D721Med (cell line): Measurements from ENCODE around the gene XXYLT1.
"Not testable (repeated sequence)": the region's sequence is repeated elsewhere in the genome, so short reads cannot be mapped to it uniquely, and the experiment has no call there.

Experiments used
- DNase-seq: peaks from one replicate; pipeline ENCODE4 v3.0.0; 2011; ENCODE audit warnings: low spot score; ENCODE audit not compliant: insufficient read length
- FAIRE-seq: peaks from 2 replicates; lab custom pipeline; 2011; peaks lifted over from hg19 to GRCh38; lab: Jason Lieb, UNC
- TF ChIP-seq, protein P1 (sequence below): IDR thresholded peaks from 2 replicates; pipeline ENCODE4 v1.5.1; 2012; ENCODE audit warnings: mild to moderate bottlenecking, control low read depth; ENCODE audit not compliant: insufficient read depth; ENCODE audit errors: missing control alignments

XXYLT1 gene

DNA sequence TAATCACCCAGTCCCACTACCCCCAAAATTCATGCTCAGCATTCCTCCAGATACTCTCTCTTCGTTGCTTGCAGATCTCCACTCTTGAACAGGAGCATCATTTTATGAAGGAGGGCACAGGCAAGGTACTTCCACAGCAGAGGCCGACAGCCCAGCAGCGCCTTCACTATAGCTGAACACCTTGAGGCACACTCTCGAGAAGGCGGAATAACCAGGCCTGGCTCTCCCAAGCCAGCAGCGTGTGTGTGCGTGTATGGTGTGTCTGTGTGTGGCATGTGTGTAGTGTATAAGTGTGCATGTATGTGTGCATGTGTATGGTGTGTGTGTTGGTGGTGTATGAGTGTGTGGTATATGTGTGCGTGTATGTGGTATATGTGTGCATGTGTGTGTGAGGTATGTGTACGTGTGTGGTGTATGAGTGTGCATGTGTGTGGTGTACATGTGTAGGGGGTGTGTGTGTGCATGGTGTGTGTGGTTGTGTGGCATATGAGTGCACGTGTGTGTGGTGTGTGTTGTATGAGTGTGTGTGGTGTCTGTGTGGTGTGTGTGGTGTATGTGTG, 161.8 kb downstream of the XXYLT1 start:
- FAIRE-seq (no peak), DNase-seq (no peak)
- TF ChIP-seq, protein P1, sequence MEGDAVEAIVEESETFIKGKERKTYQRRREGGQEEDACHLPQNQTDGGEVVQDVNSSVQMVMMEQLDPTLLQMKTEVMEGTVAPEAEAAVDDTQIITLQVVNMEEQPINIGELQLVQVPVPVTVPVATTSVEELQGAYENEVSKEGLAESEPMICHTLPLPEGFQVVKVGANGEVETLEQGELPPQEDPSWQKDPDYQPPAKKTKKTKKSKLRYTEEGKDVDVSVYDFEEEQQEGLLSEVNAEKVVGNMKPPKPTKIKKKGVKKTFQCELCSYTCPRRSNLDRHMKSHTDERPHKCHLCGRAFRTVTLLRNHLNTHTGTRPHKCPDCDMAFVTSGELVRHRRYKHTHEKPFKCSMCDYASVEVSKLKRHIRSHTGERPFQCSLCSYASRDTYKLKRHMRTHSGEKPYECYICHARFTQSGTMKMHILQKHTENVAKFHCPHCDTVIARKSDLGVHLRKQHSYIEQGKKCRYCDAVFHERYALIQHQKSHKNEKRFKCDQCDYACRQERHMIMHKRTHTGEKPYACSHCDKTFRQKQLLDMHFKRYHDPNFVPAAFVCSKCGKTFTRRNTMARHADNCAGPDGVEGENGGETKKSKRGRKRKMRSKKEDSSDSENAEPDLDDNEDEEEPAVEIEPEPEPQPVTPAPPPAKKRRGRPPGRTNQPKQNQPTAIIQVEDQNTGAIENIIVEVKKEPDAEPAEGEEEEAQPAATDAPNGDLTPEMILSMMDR: no peak

DNA sequence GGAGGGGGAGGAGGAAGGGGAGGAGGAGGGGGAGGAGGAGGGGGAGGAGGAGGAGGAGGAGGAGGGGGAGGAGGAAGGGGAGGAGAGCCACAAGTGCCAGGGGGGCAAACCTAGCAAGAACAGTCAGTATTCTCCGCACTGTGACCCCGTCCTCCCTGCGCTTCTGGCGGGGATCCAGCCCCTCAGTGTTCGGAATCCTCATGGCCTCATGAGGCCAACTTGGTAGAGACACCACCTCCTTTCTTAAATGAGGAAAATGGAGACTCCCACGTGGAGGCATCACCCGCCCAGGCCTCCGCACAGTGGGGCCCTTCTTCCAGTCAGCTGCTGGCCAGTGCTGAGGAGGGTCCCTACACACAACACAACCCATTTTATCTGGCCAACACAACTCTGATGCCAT, 163.4 kb downstream of the XXYLT1 start:
- no peak for DNase-seq
- TF ChIP-seq, protein P1: no peak
- FAIRE-seq: no peak

DNA sequence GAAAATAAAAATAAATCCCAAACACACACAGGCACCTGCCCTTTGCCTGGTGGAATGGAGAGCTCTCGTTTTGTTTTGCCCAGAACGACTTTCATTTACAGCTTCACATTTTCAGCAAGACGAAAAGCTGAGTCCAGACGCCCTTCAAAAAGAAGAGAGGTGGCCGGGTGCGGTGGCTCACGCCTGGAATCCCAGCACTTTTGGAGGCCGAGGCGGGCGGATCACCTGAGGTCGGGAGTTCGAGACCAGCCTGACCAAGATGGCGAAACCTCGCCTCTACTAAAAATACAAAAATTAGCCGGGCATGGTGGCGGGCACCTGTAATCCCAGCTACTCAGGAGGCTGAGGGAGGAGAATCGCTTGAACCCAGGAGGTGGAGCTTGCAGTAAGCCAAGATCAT, 163.9 kb downstream of the XXYLT1 start:
- not testable (repeated sequence) for DNase-seq, FAIRE-seq

DNA sequence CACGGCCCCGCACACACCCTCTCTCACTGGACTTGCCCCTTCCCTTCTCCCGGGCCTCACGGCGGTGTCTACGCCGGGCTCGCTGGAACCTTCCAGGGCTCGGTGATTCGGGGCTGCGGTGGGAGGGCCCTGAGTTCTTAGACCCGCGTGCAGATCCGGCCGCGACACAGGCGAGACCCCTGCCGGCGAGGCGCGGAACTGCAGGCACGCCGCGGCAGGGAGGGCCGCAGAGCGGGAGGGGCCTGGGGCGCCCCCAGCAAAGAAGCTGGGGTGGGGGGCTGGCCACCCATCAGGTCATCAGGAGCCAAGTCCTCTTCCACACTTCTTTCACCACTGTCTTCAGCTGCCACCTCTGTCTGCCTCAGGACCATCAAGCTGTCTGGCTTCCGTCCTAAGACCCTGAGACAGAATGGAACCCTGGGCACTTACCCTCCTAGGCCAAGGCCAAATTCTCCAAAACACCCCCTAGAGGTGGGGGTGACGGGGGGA, 164.5 kb downstream of the XXYLT1 start:
- TF ChIP-seq, protein P1: peak; percentile 76
- peak; percentile 64 for DNase-seq
- FAIRE-seq: no peak

DNA sequence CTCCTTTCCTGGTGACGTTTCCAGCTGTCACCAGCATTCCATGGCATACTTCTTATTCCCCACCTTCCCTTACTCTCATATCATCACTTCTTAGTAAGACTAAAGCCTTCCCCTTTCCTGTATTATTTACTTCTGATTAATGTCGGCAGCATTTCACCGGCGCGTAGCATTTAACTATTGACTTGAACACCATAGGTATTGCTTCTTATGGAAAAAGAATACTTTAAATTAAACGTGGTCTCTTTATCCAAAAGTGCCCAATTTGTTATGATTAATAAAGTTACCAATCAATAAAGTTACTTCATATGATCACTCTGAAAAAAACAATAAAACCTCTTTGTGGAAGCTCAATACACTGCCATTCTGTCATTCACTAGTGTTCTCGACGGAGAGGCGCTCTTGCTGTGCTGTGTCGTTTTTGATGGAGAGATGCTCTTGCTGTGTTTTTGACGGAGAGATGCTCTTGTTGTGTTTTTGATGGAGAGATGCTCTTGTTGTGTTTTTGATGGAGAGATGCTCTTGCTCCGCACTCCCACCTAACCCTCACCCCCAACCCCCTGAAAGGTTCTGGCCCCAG, 165.0 kb downstream of the XXYLT1 start:
- no peak for DNase-seq
- no peak for FAIRE-seq
- TF ChIP-seq, protein P1: no peak

DNA sequence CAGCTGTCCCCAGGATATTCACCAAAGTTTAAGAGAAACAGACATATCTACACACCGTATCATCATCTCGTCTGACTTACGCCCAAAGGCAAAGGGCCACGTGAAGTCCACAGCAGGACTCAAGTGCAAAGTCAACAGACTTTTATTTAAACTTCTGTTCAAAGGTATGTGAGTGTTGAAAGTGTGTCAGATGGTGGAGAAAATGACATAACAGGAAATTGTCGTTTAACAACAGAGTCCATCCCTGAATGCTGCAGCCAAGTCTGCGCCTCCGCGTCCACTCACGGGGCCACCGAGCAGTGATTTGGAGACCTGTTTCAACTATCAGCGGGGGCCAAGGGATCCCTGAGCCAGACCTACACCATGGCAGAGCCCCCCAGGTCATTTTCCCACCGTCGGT, 165.6 kb downstream of the XXYLT1 start:
- TF ChIP-seq, protein P1: no peak
- DNase-seq (no peak), FAIRE-seq (no peak)

DNA sequence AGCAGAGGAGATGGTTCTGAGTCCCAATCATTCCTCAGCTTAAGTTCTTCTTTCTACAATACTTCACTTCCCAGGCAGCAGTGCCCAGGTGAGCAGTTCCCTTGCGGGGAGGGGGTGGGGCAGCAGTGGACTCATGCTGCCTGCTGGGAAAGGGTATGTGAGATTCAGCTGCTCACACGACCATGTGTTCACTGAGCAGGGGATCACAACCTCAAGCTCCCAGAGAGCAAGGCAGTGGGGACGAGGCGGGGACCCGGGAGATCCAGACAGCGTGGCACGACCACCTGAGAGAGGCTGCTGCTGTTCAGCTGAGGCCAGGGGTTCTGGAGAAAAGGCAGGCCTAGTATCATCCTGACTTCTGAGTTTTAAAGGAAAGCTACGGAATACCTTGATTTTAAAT, 166.6 kb downstream of the XXYLT1 start:
- no peak for FAIRE-seq
- TF ChIP-seq, protein P1: no peak
- no peak for DNase-seq
